ENCODE results near the gene IFNA8.

The IFNA8 gene

DNA sequence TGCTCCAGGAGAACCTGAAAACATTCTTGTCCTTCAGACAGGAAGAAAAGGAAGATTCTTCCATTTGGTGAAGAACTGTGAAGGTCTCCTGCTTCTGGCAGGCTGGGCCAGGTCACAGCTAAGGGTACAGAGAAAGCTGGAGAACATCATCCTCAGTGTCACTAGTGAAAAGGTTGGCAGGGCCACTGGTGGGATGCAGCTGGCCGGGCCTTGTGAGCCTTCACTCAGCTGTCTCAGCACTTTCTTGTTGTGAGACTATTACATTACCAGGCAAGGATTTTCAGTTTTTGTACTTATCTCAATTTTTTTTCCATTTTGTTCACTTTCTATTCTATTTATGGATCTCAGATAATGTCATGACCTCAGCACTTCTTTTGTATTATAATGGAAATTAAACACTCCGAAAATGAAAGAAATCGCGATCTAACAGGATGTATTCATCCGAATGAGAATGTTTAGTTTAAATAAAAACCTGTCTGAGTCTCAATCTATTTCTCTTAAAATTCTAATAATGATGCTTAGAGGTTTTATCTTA is 9.9 kb upstream of the IFNA8 start:
- DNase-seq (ENCODE audit: low spot score) = no peak
- Histone ChIP-seq H3K4me1 (ENCODE audit: insufficient read depth, poor library complexity, severe bottlenecking) (no peaks in the 10 kb centered on the region), H3K27me3 (ENCODE audit: insufficient read depth, poor library complexity, severe bottlenecking) (peaks cover 62% of the 10 kb centered on the region), H3K9me3 (ENCODE audit: severe bottlenecking) (no peaks in the 10 kb centered on the region), H3K36me3 (ENCODE audit: low read depth) (no peaks in the 10 kb centered on the region), H3K4me3 (ENCODE audit: severe bottlenecking) (no peak overlapping the region), H3K27ac (ENCODE audit: poor library complexity, severe bottlenecking) (no peak overlapping the region)
- no peak for ATAC-seq (ENCODE audit: low read depth)
- TF ChIP-seq, protein P1, sequence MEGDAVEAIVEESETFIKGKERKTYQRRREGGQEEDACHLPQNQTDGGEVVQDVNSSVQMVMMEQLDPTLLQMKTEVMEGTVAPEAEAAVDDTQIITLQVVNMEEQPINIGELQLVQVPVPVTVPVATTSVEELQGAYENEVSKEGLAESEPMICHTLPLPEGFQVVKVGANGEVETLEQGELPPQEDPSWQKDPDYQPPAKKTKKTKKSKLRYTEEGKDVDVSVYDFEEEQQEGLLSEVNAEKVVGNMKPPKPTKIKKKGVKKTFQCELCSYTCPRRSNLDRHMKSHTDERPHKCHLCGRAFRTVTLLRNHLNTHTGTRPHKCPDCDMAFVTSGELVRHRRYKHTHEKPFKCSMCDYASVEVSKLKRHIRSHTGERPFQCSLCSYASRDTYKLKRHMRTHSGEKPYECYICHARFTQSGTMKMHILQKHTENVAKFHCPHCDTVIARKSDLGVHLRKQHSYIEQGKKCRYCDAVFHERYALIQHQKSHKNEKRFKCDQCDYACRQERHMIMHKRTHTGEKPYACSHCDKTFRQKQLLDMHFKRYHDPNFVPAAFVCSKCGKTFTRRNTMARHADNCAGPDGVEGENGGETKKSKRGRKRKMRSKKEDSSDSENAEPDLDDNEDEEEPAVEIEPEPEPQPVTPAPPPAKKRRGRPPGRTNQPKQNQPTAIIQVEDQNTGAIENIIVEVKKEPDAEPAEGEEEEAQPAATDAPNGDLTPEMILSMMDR (IDR thresholded peaks at IDR 0.05; ENCODE audit: poor library complexity, severe bottlenecking) = no peak

GRCh38 chr9:21399956-21400355 is 9.0 kb upstream of the IFNA8 start:
- Histone ChIP-seq H3K27me3 (ENCODE audit: insufficient read depth, poor library complexity, severe bottlenecking) (peaks cover 64% of the 10 kb centered on the region), H3K36me3 (ENCODE audit: low read depth) (no peaks in the 10 kb centered on the region), H3K4me1 (ENCODE audit: insufficient read depth, poor library complexity, severe bottlenecking) (no peaks in the 10 kb centered on the region), H3K9me3 (ENCODE audit: severe bottlenecking) (no peaks in the 10 kb centered on the region), H3K27ac (ENCODE audit: poor library complexity, severe bottlenecking) (no peak overlapping the region), H3K4me3 (ENCODE audit: severe bottlenecking) (no peak overlapping the region)
- no peak for DNase-seq (ENCODE audit: low spot score)
- ATAC-seq (ENCODE audit: low read depth) = no peak
- TF ChIP-seq, protein P1 (IDR thresholded peaks at IDR 0.05; ENCODE audit: poor library complexity, severe bottlenecking) = no peak

DNA sequence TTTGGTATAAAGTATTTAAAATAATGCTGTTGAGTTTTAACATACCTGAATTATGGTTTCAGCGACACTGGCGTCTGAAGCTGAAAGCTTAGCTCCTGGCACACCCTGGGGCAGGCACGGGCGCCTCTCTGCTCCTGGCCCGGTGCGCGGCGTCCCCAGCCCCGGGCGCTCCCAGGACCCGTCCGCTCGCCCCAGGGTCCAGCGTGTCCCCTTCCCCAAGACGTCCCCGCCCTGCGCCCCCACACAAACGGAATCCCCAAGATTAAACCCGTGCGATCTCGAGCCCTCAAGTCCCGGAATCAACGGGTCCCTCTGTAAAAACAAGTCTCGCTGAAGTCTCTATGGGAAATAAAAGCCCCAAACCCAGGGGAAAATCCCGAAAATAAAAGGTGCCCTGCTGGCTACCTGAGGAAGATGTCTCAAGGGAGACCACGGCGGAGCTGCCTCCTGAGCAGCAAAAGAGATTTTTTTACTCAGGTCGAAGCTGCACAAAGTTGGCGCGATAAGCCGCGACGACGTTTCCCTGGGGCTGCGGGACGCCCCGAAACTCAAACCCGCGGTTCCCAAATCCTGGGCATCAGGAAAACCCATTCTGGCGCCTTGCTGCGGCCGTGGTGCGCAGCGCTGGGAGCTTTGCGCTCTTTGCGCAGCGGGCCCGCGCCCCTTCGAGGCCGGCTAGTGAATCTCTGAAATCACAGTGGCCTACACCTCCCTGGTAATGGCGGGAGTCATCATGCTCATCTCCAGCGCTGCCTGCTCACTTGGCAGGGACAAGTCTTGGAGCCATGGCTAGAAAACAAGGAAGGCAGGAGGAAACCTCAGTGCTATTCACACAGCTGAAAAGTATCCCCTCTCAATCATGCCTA is 6.3 kb upstream of the IFNA8 start:
- DNase-seq (ENCODE audit: low spot score) = no peak
- Histone ChIP-seq H3K4me1 (ENCODE audit: insufficient read depth, poor library complexity, severe bottlenecking) (no peaks in the 10 kb centered on the region), H3K27ac (ENCODE audit: poor library complexity, severe bottlenecking) (no peak overlapping the region), H3K27me3 (ENCODE audit: insufficient read depth, poor library complexity, severe bottlenecking) (peaks cover 41% of the 10 kb centered on the region), H3K36me3 (ENCODE audit: low read depth) (no peaks in the 10 kb centered on the region), H3K9me3 (ENCODE audit: severe bottlenecking) (no peaks in the 10 kb centered on the region), H3K4me3 (ENCODE audit: severe bottlenecking) (peak overlapping the region; percentile 19)
- TF ChIP-seq, protein P1 (IDR thresholded peaks at IDR 0.05; ENCODE audit: poor library complexity, severe bottlenecking) = peak; percentile 23
- peak; percentile 83 for ATAC-seq (ENCODE audit: low read depth)

- H3K4me1 ChIP-seq (ENCODE audit: insufficient read depth, poor library complexity, severe bottlenecking) = no peaks in the 10 kb centered on the region
- no peaks in the 10 kb centered on the region for H3K36me3 ChIP-seq (ENCODE audit: low read depth)
- ATAC-seq (ENCODE audit: low read depth) (no peak), DNase-seq (ENCODE audit: low spot score) (no peak)
- no peak overlapping the region for H3K4me3 ChIP-seq (ENCODE audit: severe bottlenecking)
- peaks cover 35% of the 10 kb centered on the region for H3K27me3 ChIP-seq (ENCODE audit: insufficient read depth, poor library complexity, severe bottlenecking)
- TF ChIP-seq, protein P1 (IDR thresholded peaks at IDR 0.05; ENCODE audit: poor library complexity, severe bottlenecking) = no peak
- no peak overlapping the region for H3K27ac ChIP-seq (ENCODE audit: poor library complexity, severe bottlenecking)
- no peaks in the 10 kb centered on the region for H3K9me3 ChIP-seq (ENCODE audit: severe bottlenecking)
Observed at GRCh38 chr9:21404146-21404545, 4.8 kb upstream of the IFNA8 start.

DNA sequence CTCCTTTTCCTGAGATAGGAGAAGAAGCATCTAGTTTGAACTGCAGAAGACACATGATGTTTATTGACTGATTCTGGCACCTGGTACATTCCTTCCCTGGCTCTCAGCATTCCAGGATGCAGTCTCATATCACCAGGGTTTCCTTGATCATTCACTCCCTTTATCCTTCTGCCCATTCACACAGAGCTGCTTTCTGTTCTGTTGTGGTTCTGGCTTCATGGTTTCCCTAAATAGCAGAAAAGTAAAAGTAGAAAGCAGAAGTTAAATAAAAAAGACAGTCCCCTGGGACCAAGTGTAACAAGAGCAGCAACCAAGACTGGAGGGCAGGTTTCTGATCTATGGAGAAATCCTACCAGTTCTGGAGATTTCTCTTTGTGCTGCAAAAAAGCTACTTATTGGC is 3.2 kb downstream of the IFNA8 start:
- no peaks in the 10 kb centered on the region for H3K9me3 ChIP-seq (ENCODE audit: severe bottlenecking)
- H3K4me1 ChIP-seq (ENCODE audit: insufficient read depth, poor library complexity, severe bottlenecking) = no peaks in the 10 kb centered on the region
- no peak for DNase-seq (ENCODE audit: low spot score)
- H3K27ac ChIP-seq (ENCODE audit: poor library complexity, severe bottlenecking) = no peak overlapping the region
- no peak overlapping the region for H3K4me3 ChIP-seq (ENCODE audit: severe bottlenecking)
- no peak for ATAC-seq (ENCODE audit: low read depth)
- peaks cover 12% of the 10 kb centered on the region for H3K27me3 ChIP-seq (ENCODE audit: insufficient read depth, poor library complexity, severe bottlenecking)
- no peaks in the 10 kb centered on the region for H3K36me3 ChIP-seq (ENCODE audit: low read depth)
- TF ChIP-seq, protein P1 (IDR thresholded peaks at IDR 0.05; ENCODE audit: poor library complexity, severe bottlenecking) = no peak

Measured in RWPE2 (cell line).